ENCODE results near the gene PARVB.

PARVB gene

DNA sequence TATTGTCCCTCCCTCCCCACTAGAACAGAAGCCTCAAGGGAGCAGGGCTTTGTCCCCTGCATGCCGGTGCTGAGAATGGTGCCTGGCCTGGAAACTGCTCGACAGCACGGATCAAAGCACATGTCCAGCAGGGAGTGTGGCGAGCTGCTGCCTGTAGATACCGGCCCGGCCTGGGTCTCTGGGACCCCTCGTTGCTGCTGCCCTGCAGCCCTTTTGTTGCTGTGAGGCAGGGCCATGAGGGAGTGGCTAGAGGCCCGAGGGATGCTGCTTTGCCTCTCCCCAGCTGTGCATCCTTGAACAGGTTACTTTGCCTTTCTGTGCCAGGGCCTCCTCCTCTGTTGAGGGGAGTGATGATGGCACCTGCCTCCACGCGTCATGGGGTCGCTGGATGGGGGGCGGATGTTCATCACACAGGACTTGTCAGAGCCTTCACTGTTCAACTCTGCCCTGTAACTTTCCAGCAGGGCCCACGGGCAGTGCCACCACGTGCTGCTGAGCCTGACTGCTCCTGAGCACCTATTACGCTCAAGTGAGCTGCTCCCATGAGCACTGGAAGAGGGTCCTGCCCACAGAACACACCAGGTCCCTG, 141.3 kb downstream of the PARVB start:
- DNase-seq = no peak

DNA sequence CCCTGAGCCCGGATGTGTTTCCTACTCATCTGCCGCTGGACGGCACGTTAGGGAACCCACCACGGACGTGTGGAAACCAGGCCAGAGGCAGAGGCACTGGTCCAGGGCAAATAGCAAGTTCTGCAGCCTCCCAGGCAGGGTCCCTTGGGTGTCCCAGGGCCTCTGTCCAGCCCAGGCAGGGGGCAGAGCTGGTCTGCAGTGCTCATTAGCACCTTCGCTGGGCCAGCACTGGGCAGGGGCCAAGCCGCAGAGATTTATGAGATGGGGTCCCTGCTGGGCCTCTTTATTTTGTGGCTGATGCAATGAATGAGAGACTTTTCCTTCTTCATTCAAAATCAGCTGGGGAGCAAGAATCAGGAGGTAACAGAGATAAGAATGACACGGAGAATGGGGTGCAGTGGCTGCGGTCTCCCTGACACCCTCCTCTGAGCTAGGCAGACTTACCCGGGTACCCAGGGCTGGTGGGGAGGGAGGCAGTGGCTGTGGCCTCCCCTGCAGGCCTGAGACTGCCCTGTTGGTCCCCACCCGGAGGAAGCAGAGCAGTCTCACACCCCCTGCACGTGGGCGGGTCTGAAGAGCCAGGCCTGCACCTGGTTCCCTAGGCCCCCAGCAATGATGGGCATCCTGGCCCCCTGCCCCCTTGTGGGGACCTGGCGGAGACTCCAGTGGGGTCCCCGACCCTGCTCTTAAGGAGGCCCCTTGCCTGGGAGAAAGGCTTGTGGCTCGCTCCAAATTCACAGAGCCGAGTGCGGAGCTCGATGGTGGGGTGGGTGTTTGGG, 142.6 kb downstream of the PARVB start:
- DNase-seq = no peak

DNA sequence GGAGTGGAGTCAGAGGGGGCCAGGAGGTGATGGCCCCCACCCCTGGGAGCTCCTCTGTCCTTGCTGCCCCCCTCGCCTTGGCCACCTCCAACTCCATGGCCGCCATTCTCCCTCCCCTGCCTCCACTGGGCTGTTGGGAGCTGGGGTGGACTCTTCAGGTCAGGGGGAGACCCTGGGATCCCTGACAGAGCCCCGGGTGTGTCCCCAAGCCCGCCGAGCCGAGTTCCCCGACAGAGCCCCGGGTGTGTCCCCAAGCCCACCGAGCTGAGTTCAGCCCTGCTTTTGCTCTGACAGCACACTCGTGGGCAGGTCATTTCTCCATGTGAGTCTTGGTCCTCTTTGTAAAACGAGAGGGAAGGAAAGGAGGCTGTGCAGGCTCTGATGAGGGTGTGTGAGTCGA, 143.4 kb downstream of the PARVB start:
- no peak for DNase-seq

DNA sequence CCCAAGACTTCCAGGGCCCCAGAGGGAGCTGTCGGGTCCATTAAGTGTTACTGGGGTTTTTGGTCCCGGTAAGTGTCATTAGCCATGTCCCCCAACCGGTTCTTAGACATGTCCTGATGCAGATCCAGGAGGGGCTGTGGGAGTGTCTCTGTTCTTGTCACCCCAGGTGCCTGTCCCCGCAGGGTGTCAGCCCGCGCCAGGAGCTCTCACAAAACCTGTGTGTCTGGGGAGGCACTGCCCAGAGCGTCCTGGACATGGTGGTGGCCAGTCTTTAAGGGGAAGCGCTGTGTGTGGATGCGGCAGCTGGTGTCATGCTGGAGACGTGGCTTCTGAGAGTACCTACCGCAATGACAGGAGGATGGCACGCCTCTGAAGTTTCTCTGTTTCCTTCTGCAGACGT, 144.1 kb downstream of the PARVB start:
- DNase-seq = no peak

DNA sequence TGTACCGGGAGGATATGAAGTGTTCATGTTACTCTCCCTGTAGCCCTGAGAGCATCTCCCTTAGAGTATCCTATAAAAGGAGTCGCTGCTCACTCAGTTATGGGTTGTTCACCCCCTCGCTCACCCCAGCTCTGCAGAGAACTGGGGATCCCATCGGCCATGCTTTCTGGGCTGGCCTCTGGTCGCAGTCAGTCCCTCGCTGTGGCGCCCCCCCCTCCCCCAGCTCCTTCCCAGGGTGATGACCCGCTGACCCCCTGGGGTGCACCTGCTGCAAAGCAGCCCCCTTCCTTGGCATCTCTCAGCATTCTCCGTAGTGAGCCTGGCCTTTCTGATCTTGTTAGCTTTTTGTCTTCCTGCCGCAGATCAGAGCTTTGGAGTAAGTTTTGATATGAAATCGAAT, 146.4 kb downstream of the PARVB start:
- no peak for DNase-seq

DNA sequence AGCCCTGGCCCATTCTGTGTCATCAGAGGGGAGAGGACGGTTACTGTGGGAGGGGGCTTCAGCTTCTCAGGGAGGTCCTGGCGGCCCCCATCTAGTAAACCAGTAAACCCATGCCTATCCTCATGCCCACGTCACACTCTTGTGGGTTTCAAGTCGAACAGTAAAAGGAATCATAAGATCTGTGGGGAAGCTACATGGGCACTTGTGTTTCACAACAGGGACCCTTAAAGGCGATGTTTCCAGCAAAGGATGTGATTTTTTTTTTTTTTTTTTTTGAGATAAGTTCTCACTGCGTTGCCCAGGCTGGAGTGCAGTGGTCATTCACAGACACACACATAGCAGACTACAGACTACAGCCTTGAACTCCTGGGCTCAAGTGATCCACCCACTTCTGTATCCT, 147.5 kb downstream of the PARVB start:
- DNase-seq = no peak

DNA sequence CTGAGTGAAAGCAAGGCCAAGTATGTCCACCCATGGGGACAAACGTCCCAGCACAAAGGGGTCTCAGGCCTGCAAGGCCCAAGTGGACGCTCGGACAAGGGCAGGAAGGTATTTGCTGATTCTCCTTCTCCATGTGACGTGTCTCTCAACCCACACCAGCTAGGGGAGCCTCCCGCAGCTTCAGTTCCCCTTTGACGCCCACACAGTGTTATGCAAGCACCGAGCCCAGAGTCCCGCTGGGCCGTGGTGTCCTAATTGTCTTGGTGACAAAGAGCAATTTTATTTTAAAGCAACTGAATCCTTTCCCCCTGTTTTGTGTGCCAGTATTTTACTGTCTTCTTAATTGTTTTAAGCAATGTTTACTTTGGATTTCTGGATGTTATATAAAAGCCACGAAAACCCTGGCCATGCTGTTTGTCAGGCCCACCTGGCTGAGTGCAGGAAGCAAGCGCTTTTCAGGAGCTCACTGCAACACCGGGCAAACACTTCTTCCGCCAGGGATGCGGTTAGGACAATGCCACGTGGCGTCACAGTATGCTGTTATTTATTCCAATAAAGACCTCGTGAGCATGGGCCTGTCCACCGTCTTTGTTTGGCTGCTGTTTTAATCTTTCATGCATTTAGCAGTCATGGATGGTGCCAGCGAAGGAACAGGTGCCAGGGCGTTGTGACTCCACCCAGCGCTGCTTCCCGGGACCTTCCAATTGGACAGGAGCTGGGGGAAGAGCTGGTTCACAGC, 148.4 kb downstream of the PARVB start:
- no peak for DNase-seq

DNA sequence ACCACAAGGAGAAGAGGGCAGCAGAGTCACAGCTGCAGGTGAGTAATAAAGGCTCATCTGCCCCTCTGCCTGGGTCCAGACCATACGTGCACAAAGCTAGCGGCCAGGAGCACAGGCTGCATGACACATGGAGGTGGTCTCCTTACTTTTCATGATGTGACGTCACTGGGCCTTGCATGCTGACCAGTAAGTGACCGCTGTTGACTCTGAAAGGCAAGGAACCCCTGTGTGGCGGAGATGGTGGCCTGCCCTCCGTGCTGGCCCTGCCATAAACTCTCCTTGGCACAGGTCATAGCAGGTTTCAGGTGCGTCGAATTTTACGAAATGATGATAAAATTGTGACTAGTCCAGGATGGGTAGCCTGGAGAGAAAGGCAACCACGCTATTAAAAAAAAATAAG, 149.1 kb downstream of the PARVB start:
- DNase-seq = no peak

DNA sequence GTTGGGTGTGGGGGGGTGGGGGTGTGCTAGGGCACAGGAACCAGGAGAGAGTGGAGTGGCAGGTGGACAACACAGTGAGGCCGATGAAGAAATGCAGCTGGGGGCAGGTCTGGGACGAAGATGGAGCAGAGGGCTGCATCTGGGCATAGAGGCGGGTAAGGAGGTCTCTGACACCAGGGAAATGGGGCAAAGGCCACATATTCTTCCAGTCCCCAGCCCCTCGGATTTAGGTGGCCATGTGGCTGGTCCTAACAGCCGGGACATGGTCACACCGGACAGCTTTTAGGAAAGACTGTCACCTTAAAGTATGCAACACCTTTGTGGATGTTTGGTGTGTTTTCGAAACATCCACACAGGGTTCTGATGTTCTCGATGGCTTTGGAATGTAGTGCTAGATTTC, 151.6 kb downstream of the PARVB start:
- DNase-seq = no peak

DNA sequence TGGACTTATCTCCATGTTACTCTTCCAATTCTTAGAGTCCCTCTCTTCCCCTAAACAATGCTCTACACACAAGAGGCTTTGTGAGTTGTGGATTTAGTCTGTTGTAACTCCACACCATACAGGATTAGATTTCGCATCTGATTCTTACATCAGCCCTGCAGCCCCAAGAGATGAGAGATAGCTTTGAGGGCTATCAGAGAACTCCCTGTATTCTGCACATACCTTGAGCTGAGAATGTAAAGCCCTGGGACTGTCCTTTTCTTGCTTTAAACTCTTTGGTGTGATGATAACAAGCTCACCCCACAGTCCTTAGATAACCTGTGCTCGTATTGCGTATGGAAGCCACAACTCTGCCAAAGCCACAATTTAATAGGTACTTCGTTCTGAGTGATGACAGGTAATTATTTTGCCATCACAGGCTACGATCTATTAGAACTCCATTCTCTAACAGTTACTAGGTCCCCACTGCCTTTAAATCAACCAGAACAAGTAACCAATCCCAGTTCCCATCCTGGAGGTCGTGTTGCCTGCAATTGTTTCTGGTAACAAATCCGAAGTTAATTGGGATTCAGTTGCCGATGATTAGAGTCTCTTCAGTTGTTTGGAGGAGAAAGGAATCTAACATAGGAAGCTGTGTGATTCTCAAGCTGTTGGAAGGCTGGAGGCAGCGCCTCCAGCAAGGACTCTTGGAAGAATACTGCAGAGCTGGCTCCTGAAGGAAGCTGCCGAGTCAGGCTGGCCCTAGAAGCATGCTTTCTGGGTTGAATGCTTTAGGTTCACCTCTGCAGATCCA, 155.3 kb downstream of the PARVB start:
- no peak for DNase-seq

DNA sequence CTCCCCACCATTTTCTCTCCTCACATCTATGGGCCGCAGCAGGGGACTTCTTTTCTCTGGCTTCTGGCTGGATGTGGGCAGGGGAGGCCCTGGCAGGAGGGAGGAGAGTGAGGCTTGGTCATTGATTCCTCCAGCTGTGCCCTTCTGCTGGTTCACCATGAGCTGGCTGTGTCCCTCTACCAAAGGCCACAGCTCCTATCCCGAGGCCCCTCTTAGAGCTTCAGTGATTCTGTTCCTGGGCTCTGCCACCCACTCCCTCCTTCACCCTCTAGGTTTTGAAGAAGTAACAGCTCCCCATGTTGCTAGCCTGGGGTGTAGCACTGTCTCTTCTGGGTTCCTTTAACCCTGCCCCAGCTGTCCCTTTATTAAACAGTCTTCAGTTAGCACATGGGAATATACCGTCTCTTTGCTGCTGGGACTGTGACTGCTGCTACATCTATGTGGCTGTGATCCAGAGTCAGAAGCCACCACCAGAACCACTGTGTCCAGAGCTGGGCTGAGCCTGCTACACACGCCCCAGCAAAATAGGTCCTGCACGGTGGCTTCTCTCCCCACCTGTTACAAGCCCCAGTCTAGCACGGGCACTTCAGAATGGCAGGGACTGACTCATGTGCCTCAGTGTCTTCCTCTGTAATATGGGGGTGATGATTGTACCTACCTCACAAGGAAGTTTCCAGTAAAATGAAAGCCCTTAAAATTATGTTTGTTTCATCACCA, 156.0 kb downstream of the PARVB start:
- DNase-seq = no peak

DNA sequence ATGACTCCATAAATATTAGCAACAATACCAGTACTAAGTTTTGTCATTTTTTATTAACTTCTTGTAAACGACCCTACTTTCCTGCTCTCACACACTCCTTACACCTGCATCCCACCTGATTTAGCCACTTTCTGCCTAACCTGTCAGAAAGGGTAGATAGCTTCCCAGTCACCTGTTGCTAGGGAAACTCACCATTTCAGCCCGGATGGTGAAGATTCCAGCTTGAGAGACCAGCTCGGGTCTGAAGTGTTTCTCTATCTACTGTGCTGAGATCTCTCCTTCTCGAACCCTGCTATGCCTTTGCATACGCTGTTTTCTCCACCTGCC, 156.6 kb downstream of the PARVB start, which contains the start of gene PARVG:
Gene PARVG (plus strand): TSS at position 220 of the 327 bp plus-strand sequence. CDS start 2,405 bp downstream, outside the sequence.
- DNase-seq = peak; percentile 21

DNA sequence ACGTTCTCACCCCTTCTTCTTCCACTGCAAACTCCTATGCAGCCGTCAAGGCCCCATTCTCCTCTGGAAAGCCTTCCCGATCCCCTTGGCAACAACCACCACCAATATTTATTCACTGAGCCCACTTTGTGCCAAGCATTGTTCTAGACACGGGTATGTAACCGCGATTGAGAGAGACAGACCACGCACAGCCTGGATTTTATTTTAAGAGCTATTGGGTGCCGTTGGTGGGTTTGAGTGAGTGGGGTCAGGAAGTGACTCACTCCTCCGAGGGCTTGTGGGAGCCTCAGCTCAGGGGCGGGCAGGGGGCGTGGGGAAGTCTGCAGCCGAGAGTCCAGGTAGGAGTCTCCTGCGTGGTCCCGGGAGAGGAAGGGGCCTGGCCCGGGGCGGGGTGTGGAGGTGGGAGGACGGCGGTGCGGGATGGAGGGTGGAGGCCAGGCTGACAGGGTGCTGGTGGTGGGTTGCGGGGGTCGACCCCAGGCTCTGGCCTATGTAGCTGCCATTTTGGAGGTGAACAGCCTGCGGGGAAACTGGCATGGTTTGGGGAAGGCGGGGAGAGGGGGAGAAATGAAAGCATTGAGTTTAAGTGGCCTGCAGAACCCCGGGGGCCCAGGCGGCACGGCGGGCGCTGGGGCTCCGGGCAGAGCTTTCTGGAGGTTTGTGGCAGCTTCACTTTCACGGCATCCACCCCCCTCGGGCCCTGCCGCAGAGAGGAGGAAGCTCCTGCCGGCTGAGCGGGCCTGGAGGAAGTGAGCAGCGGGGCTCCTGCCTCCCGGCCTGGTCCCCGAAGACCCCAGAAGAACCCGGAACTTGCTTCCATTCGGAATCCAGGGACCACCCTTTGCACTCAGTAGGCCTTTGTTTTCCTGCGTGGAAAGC, 157.2 kb downstream of the PARVB start:
- peak; percentile 62 for DNase-seq

DNA sequence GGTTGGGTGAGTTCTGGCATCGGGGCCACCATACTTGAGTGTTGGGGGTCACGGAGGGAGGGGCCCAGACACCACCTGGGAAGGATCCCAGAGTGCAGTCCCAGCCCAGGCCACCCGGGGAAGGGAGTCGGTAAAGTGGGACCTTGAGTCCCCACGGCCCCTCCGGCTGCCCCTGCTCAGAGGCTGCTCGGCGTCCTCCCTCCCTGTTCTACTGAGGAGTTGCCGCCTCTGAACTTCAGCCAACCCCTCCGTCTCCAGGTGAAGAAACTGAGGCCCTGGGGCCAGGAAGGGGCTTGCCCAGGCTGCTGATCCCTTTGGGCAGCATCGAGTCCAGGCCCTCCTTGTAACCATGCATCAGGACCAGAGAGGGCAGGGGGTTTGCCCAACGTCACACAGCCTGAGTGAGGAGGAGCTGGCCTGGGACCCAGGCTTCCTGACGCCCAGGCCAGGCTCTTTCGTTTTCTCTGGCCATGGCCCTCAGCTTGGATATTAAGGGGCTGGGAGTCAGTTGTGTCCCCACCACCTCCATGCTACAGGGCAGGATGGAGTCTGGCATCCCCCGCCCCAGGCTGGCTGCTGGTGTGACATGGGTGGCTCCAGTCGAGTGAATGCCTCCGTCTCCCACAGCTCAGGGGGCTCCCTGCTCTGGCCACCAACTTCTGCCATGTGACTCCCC, 157.9 kb downstream of the PARVB start:
- DNase-seq = peak; percentile 10

DNA sequence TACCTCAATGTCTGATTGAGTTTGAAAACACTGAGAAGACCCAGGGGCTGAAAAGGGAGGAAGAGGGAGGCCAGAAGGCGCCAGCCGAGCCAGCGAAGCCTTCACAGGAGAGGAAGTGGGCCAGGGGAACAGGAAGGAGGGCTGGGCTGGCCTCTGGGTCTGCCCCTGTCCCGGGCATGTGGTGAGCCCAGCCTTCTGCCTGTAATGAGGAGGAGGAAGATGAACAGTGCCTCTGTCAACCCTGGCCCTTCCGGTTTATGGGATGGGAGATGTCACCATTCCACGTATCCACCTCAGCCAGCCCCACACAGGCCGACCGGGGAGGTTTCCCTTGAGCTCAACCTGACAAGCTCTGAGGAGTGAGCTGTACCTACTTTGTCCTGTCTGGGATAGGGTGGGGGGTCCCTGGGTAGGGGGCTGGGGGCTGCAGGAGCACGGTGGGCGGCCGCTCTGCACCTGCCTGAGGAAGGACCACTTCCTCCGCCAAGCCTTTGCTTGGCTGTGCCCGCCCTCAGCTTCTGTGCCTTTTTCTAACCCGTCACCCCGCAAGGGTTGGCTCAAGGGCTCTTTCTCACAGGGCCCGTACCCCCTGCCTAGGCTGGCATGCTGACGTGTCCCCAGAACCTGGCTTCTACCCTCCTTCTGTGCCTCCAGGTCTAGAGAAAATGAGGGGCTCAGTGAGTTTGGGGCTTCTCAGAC, 158.6 kb downstream of the PARVB start:
- no peak for DNase-seq

DNA sequence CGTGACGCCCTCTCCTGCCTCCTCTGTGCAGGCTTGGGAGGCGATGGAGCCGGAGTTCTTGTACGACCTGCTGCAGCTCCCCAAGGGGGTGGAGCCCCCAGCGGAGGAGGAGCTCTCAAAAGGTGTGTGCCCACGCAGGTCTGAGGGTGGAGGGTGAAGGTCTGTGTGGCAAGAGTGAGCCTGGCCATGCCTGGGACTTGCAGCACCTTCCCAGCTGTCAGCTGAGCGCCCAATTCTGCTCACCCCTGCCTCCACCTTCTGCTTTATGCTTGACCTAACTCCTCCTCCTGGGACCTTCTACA, 159.1 kb downstream of the PARVB start:
- no peak for DNase-seq

DNA sequence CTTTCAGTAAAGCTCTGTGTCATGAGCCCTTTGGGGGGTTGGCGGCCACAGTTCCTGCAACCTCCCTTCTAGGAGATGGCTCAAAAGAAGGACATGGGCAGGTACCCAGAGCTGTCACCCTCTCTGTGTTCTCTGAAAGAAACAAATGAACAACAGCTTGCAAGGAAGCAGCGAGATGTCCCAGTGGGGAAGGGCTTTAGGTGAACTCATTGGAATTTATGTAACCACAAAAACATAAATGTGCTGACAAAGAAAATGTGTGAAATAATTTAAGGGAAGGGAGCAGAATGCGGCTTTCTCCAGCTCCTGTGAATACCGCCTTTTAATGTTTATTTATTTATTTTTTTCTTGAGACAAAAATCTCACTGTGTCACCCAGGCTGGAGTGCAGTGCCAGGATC, 159.9 kb downstream of the PARVB start:
- no peak for DNase-seq

DNA sequence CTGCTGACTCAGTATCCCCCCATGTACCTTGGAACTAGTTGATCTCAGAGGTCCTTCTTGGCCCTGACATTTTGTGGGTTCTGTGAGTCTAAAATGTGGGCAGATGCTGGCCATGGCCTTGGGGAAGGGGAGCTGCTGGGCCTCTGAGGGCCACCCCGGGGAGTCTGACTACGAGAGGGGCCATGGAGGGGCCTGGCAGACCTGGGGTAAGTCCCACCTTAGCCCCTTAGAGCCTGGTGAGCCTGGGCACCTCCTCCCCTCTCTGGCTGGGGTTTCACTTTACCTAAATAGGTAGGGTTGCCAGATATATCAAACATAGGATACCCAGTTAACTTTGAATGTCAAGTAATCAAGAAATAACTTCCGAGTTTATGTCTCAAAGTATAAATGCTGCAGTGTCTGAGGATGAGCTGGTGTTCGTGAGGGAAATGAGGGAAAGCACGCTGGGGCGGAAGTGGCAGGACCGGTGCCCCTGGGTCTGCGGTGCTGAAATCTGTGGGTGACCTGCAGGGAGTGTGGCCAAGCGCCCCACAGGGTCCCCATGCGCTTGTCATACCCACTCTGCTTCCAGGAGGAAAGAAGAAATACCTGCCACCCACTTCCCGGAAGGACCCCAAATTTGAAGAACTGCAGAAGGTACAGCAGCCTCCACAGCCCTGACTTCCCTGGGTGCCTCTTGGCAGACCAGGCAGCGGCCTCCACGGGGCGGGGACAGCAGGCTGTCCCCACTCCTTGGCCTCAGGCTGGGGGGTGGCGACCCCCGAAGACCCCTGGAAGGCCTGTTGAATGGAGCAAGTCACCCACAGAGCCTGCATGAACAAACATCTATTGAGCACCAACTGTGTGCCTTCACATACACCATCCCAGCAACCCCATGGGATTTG, 161.4 kb downstream of the PARVB start:
- DNase-seq = no peak

DNA sequence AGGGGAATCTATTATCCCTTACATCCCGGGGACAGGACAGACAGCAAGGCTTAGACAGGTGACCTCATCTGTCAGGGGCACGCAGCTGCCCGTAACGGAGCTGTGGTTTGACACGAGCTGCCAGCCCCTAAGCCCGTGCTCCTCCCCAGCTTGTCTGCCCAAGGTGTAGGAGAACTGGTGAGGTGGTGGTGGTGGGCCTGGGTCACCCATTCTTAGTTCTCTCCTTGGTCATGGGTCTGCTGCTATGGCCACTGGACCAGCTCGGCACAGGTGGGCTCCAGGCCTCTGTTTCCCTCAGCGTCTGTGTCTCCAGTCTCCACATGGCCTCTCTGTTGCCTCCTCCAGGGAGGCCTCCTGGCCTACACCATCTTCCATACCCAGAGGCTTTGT, 162.0 kb downstream of the PARVB start:
- DNase-seq = no peak
